ENCODE measurements around the gene FAM124A.

The FAM124A gene

DNA sequence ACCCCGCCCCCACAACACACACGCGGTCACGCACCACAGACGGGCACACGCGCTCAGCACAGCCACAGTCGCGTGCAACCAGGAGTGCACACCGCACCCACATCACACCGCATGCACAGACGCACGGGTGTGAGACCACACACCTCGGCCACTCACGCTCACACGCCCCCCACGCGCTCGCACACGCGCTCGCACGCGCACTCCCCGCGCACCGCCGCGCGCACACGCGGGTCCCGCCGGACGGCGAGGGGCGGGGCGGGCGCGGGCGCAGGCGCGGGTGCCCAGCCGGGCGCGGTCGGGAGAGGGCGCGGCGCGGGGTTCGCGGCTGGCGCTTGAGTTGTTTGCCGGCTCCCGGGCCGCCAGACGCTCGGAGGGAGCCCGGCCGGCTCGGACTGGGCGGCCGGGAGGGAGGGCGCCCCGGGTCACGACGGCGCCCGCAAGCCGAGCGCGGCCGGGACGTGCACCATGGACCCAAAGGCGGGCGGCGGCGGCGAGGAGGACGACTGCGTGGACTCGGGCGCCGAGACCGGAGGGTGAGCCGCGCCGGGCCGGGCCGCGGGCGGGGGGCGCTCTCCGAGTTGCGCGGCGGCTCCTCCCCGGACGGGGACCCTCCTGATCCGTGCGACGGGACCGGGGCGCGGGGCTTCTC, at the start of gene FAM124A:
TSS of gene FAM124A (plus strand) at position 362 of the 649 bp plus-strand sequence. CDS start at position 466, 104 bp downstream.
- peak; percentile 67 for FAIRE-seq
- peak; percentile 22 for DNase-seq (ENCODE audit: insufficient read length, low spot score)

DNA sequence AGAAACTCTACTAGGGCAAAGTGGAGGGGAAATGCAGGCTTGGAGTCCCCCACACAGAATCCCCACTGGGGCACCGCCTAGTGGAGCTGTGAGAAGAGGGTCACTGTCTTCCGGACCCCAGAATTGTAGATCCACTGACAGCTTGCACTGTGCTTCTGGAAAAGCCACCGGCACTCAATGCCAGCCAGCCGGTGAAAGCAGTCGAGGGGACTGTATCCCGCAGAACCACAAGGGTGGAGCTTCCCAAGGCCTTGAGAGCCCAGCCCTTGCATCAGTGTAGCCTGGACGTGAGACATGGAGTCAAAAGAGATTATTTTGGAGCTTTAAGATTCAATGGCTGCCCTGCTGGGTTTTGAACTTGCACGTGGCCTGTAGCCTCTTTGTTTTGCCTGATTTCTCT, 47.2 kb upstream of the FAM124A start:
- DNase-seq (ENCODE audit: insufficient read length, low spot score) (no peak), FAIRE-seq (no peak)

GRCh38 chr13:51175639-51176038, 46.6 kb upstream of the FAM124A start:
- DNase-seq (ENCODE audit: insufficient read length, low spot score): no peak
- no peak for FAIRE-seq

GRCh38 chr13:51177188-51177587, 45.0 kb upstream of the FAM124A start:
- DNase-seq (ENCODE audit: insufficient read length, low spot score) (no peak), FAIRE-seq (no peak)

DNA sequence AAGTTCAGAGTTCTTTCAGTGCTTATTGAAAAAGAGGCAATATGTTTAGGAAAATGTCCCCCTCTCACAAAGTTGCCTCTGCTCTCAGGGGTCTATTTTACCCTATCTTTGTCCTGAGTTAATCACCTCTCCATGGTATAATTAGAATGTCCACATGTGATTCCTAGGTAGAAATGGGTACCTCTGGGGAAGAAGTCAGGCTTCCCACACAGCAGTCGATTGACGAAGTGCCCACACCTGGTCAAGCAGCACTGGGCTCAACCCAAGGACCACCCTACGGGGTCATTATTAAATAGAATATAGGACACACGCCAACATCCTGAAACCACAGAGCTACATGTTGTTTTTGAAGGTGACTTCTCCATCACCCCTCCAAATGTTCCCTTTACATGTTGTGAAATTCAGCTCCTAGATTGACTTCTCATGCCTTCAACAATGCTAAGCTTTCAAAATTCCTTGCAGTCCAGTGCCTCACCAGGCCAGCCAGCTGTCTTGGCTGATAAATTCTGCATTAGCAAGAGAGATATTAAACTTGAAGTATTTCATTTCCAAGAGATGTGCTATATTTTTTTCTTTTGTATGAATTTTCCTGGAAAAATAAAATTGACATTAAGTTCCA, 43.6 kb upstream of the FAM124A start:
- no peak for DNase-seq (ENCODE audit: insufficient read length, low spot score)
- FAIRE-seq: no peak

GRCh38 chr13:51179432-51179971, 42.7 kb upstream of the FAM124A start:
- FAIRE-seq (no peak), DNase-seq (ENCODE audit: insufficient read length, low spot score) (no peak)

DNA sequence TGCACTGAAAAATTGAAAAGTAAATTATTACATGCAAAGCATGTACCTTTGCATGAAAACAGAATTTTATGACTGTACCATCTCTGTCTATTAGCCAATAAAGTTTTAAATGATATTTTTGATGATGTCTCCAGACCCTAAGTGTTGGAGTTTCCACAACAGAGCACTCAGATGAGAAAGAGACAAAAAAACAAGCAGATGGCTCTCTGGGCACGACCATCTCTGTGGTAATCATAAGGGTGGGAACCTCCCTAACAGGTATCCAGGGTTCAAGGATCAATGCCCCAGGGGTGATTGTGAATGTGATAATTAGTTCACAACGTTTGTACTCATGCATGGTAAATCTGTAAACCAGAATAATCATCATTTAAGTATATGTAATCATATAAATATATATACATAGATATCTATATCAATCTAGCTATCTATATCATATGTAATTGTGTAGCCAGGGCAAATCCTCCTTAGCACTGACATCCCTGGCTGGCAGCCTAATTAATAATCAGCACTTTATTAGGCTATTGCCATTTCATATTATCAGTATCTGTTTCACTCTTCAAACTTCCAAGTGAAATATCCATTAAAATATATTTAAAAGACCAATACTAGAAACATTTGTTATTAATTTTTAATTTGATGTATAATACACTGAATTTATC, 41.2 kb upstream of the FAM124A start:
- DNase-seq (ENCODE audit: insufficient read length, low spot score): no peak
- FAIRE-seq: no peak

- DNase-seq (ENCODE audit: insufficient read length, low spot score): no peak
Measured at GRCh38 chr13:51181786-51182383, 40.3 kb upstream of the FAM124A start.

GRCh38 chr13:51191743-51192142, 30.5 kb upstream of the FAM124A start:
- no peak for DNase-seq (ENCODE audit: insufficient read length, low spot score)
- FAIRE-seq: no peak

More at GRCh38 chr13:51181786-51182383, 40.3 kb upstream of the FAM124A start:
- no peak for FAIRE-seq

DNA sequence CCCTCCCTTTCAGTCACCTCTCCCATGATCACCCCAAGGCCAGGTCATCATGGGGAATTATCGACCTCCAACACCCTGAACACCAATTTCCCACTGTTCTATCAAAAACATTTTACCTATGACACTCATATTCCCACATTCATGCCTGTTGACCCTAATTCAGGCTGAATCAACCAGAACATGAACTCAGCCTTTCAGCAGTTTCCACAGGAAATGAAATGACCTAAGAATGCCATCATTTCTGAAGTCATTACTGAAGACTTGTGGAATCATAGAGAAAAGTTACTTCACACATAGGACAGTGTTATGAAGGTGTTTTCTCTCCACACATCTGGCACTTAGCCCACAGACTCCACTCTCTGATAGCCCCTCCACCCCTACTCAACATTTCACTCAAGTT, 29.9 kb upstream of the FAM124A start:
- no peak for DNase-seq (ENCODE audit: insufficient read length, low spot score)
- FAIRE-seq: no peak

GRCh38 chr13:51193387-51193786, 28.8 kb upstream of the FAM124A start:
- no peak for DNase-seq (ENCODE audit: insufficient read length, low spot score)
- FAIRE-seq: no peak

DNA sequence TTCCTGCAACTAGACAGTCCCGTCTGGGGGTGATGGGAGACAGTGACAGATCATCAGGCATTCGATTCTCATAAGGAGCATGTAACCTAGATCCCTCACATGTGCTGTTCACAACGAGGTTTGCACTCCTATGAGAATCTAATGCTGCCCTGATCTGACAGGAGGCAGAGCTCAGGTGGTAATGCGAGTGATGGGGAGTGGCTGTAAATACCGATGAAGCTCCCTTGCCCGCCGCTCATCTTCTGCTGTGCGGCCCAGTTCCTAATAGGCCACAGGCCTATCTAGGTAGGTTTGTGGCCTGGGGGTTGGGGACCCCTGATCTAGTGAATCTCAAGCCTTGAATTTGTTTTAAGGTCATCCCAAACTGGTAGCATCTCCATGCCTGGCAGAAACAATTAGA, 27.3 kb upstream of the FAM124A start:
- DNase-seq (ENCODE audit: insufficient read length, low spot score): no peak
- FAIRE-seq: no peak

GRCh38 chr13:51201886-51202285, 20.3 kb upstream of the FAM124A start:
- DNase-seq (ENCODE audit: insufficient read length, low spot score) (no peak), FAIRE-seq (no peak)

GRCh38 chr13:51202477-51203046, 19.6 kb upstream of the FAM124A start:
- FAIRE-seq: no peak

DNA sequence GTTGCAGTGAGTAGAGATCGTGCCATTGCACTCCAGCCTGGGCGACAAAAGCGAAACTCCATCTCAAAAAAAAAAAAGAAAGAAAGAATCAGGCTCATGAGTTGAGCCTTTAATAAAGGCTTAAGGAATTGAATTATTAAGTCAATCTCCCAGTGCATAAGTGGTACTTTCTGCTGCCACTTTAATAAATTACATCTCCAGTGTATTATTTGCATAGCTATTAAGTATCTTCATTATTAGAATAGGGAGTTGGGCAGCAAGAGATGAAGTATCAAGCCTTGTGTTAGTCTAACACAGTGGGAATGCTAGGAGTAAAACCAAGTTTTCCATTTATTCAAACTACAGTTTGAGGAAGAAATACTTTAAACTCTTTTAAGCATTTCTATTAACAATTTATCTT, 15.6 kb upstream of the FAM124A start:
- DNase-seq (ENCODE audit: insufficient read length, low spot score): no peak
- no peak for FAIRE-seq

More at GRCh38 chr13:51202477-51203046, 19.6 kb upstream of the FAM124A start:
- no peak for DNase-seq (ENCODE audit: insufficient read length, low spot score)

GRCh38 chr13:51207881-51208280, 14.3 kb upstream of the FAM124A start:
- no peak for FAIRE-seq

DNA sequence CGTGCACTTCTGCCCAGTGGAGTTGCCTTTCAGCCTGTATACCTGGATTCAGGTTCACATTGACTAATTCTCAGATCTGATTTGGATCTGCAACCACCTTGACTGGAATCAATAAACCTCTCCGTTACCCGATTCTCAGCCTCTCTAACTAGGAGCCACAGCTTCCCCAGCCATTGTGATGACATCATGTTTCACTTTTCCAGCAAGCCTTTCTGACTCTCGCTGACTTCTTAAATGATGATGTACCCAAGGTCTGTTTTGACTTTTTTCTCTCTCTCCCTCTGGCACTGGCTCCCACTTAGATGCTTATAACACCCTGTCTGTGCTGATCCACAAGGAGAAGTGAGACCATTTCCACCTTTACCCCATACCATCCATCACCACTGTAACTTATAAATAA, 13.5 kb upstream of the FAM124A start:
- DNase-seq (ENCODE audit: insufficient read length, low spot score) (no peak), FAIRE-seq (no peak)

More at GRCh38 chr13:51207881-51208280, 14.3 kb upstream of the FAM124A start:
- DNase-seq (ENCODE audit: insufficient read length, low spot score): no peak

- DNase-seq (ENCODE audit: insufficient read length, low spot score) (no peak), FAIRE-seq (no peak)
Measured at GRCh38 chr13:51211910-51212309, 10.3 kb upstream of the FAM124A start.

DNA sequence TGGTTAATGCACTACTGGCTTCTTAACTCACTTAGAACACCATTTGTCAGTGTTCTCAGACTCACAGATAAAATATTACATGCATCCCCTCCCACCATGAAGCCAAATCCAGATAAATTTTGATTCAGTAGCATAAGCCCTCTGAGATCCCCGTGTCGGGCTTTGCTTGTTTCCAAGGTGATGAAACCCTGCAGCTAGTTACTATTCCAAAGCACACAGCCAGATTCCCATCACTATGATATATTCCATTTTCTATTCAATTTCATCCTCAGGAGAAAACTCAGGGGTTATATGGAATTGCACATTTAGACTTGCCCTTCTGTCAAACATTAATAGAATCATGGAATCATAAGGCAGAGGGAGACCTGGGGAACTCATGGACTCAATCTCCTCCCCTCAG, 9.4 kb upstream of the FAM124A start:
- no peak for FAIRE-seq
- no peak for DNase-seq (ENCODE audit: insufficient read length, low spot score)

DNA sequence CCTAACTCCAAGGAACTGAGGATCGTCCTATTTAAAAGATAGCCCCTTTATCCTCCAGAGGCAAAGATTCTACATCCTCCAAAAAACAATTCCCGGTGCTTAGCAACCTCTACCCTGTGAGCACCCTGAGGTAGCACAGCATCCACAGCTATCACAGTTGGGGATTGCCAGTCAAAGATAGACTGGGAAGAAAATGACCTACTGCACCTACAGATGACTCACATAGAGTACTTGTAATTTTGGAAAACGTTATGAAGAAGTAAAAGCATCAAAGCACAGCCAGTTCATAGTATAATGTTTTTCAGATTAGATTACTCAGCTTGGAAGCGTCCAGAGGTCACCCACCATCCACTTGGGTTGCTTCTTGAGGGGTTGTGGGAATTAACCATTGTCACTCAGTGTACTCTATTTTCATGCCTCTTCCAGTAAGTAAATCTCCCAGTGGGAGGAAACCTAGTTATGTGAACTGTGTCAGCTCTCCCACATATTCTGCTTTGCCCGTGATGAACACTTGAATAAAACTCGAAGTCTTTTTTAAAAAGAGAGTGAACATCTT, 8.9 kb upstream of the FAM124A start:
- no peak for DNase-seq (ENCODE audit: insufficient read length, low spot score)

DNA sequence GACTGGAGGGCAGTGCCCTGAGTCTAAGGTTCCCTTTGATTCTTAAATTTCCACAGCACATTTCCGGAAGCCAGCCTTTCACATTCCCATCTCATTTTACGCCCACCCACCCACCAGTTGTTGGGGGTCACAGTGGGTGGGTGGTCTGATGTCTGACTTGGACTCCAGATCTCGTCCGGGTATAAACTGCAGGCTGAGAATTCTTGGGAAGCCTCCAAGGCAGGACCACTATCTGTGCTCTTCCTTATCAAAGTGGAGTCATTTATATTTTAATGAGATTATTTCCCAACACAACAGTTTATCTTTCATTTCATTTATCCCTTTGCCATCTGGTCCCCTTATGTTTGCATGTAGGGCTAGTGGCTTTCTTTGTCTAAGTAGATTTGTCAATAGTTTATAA, 3.6 kb upstream of the FAM124A start:
- DNase-seq (ENCODE audit: insufficient read length, low spot score) (no peak), FAIRE-seq (no peak)

More for the DNA sequence above, 8.9 kb upstream of the FAM124A start:
- no peak for FAIRE-seq

All from HTR-8/SVneo (cell line).